Fibroblast of mammary gland (primary cell): ENCODE results near the gene PGBD5.

ENCODE experiments used
- DNase-seq: peaks from one replicate; pipeline ENCODE4 v3.0.0-alpha.2; 2010; ENCODE audit warnings: low read depth
- H3K4me3 ChIP-seq: 2 replicates; pipeline ENCODE4 v1.5.1; 2011; ENCODE audit warnings: low read depth, mild to moderate bottlenecking, low read length, moderate library complexity; ENCODE audit not compliant: control insufficient read depth
- CTCF ChIP-seq: conservative IDR thresholded peaks from 2 replicates; pipeline ENCODE4 v1.5.1; 2011; ENCODE audit warnings: low read depth, low read length, inconsistent platforms; ENCODE audit not compliant: control insufficient read depth, insufficient read depth

The PGBD5 gene

GRCh38 chr1:230435108-230435507 is 9.0 kb upstream of the PGBD5 start:
- no peak overlapping the region for H3K4me3 ChIP-seq
- no peak for TF ChIP-seq CTCF
- no peak for DNase-seq

GRCh38 chr1:230431527-230431926 is 5.4 kb upstream of the PGBD5 start:
- no peak overlapping the region for H3K4me3 ChIP-seq
- no peak for TF ChIP-seq CTCF
- DNase-seq: no peak

GRCh38 chr1:230430499-230430898 is 4.4 kb upstream of the PGBD5 start:
- no peak for TF ChIP-seq CTCF
- no peak for DNase-seq
- H3K4me3 ChIP-seq: no peak overlapping the region

GRCh38 chr1:230429067-230429735 is 3.1 kb upstream of the PGBD5 start:
- no peak overlapping the region for H3K4me3 ChIP-seq
- no peak for TF ChIP-seq CTCF

DNA sequence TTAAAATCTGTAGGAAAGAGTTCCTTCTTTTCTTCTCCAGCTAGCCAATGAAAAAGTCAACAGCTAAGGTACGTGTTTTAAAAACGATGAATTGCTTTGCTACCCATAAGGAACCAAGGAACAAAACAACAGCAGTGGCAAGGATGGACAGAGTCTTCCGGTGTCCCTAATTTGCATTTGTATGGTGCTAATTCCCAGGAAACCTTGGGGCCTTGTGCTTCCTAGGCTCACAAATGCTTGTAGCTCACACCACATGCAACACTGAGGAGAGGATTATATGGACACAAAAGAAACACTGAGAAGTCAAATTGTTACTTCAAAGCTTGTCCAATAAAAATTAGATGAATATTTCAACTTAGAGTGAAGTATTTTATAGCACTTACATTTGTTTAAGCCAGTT is 1.8 kb upstream of the PGBD5 start:
- H3K4me3 ChIP-seq: no peak overlapping the region
- no peak for DNase-seq
- no peak for TF ChIP-seq CTCF

More at GRCh38 chr1:230429067-230429735, 3.1 kb upstream of the PGBD5 start:
- no peak for DNase-seq

GRCh38 chr1:230427094-230427876 is 1.2 kb upstream of the PGBD5 start:
- TF ChIP-seq CTCF: no peak
- H3K4me3 ChIP-seq: no peak overlapping the region
- DNase-seq: no peak
